ENCODE measurements around the gene IFT80.
"Not testable (repeated sequence)": the region's sequence is repeated elsewhere in the genome, so short reads cannot be mapped to it uniquely, and the experiment has no call there.

IFT80 gene

GRCh38 chr3:160321821-160322220 lies 77.2 kb downstream of the IFT80 start:
- H3K27ac ChIP-seq (ENCODE audit: low read depth, low read length): not testable (repeated sequence)

GRCh38 chr3:160319322-160319721 lies 79.7 kb downstream of the IFT80 start:
- H3K4me1 ChIP-seq (ENCODE audit: control insufficient read depth in 1 of 2, insufficient read depth in 2 of 2, low read length in 2 of 2): no peaks in the 10 kb centered on the region
- no peak overlapping the region for H3K27ac ChIP-seq (ENCODE audit: low read depth, low read length)
- peaks cover 0 to 4% of the 10 kb centered on the region in 2 donors for H3K36me3 ChIP-seq (ENCODE audit: control insufficient read depth in 1 of 2, insufficient read depth in 2 of 2, low read length in 2 of 2)
- H3K9ac ChIP-seq (ENCODE audit: low read depth in 1 of 2, low read length in 2 of 2): no peak overlapping the region
- H3K4me3 ChIP-seq (ENCODE audit: low read depth in 1 of 2, low read length in 2 of 2): no peak overlapping the region
- no peaks in the 10 kb centered on the region for H3K9me3 ChIP-seq (ENCODE audit: control insufficient read depth in 1 of 2, low read length in 2 of 2)
- H3K27me3 ChIP-seq (ENCODE audit: control insufficient read depth in 1 of 2, insufficient read depth in 2 of 2, low read length in 2 of 2): no peaks in the 10 kb centered on the region

More at GRCh38 chr3:160321821-160322220, 77.2 kb downstream of the IFT80 start:
- not testable (repeated sequence) for H3K4me1 ChIP-seq (ENCODE audit: control insufficient read depth in 1 of 2, insufficient read depth in 2 of 2, low read length in 2 of 2); H3K4me3 ChIP-seq (ENCODE audit: low read depth in 1 of 2, low read length in 2 of 2); H3K36me3 ChIP-seq (ENCODE audit: control insufficient read depth in 1 of 2, insufficient read depth in 2 of 2, low read length in 2 of 2); H3K9me3 ChIP-seq (ENCODE audit: control insufficient read depth in 1 of 2, low read length in 2 of 2); H3K9ac ChIP-seq (ENCODE audit: low read depth in 1 of 2, low read length in 2 of 2); H3K27me3 ChIP-seq (ENCODE audit: control insufficient read depth in 1 of 2, insufficient read depth in 2 of 2, low read length in 2 of 2)

GRCh38 chr3:160314995-160315394 lies 84.0 kb downstream of the IFT80 start:
- H3K9me3 ChIP-seq (ENCODE audit: control insufficient read depth in 1 of 2, low read length in 2 of 2): no peaks in the 10 kb centered on the region
- no peak overlapping the region for H3K4me3 ChIP-seq (ENCODE audit: low read depth in 1 of 2, low read length in 2 of 2)
- H3K27ac ChIP-seq (ENCODE audit: low read depth, low read length): no peak overlapping the region
- no peak overlapping the region for H3K9ac ChIP-seq (ENCODE audit: low read depth in 1 of 2, low read length in 2 of 2)
- peaks cover 0 to 4% of the 10 kb centered on the region in 2 donors for H3K36me3 ChIP-seq (ENCODE audit: control insufficient read depth in 1 of 2, insufficient read depth in 2 of 2, low read length in 2 of 2)
- no peaks in the 10 kb centered on the region for H3K4me1 ChIP-seq (ENCODE audit: control insufficient read depth in 1 of 2, insufficient read depth in 2 of 2, low read length in 2 of 2)
- H3K27me3 ChIP-seq (ENCODE audit: control insufficient read depth in 1 of 2, insufficient read depth in 2 of 2, low read length in 2 of 2): no peaks in the 10 kb centered on the region

- H3K4me3 ChIP-seq (ENCODE audit: low read depth in 1 of 2, low read length in 2 of 2): no peak overlapping the region
- no peak overlapping the region for H3K9ac ChIP-seq (ENCODE audit: low read depth in 1 of 2, low read length in 2 of 2)
- H3K27me3 ChIP-seq (ENCODE audit: control insufficient read depth in 1 of 2, insufficient read depth in 2 of 2, low read length in 2 of 2): no peaks in the 10 kb centered on the region
- H3K4me1 ChIP-seq (ENCODE audit: control insufficient read depth in 1 of 2, insufficient read depth in 2 of 2, low read length in 2 of 2): no peaks in the 10 kb centered on the region
- H3K36me3 ChIP-seq (ENCODE audit: control insufficient read depth in 1 of 2, insufficient read depth in 2 of 2, low read length in 2 of 2): peaks cover 2 to 4% of the 10 kb centered on the region in 2 donors
- H3K9me3 ChIP-seq (ENCODE audit: control insufficient read depth in 1 of 2, low read length in 2 of 2): no peaks in the 10 kb centered on the region
- no peak overlapping the region for H3K27ac ChIP-seq (ENCODE audit: low read depth, low read length)
These were observed 86.9 kb downstream of the IFT80 start for GRCh38 chr3:160312014-160312624.

GRCh38 chr3:160302806-160303205 lies 96.2 kb downstream of the IFT80 start:
- Histone ChIP-seq H3K4me1 (ENCODE audit: control insufficient read depth in 1 of 2, insufficient read depth in 2 of 2, low read length in 2 of 2) (no peaks in the 10 kb centered on the region), H3K36me3 (ENCODE audit: control insufficient read depth in 1 of 2, insufficient read depth in 2 of 2, low read length in 2 of 2) (peaks cover 0 to 5% of the 10 kb centered on the region in 2 donors), H3K9me3 (ENCODE audit: control insufficient read depth in 1 of 2, low read length in 2 of 2) (no peaks in the 10 kb centered on the region), H3K9ac (ENCODE audit: low read depth in 1 of 2, low read length in 2 of 2) (no peak overlapping the region), H3K27ac (ENCODE audit: low read depth, low read length) (no peak overlapping the region), H3K27me3 (ENCODE audit: control insufficient read depth in 1 of 2, insufficient read depth in 2 of 2, low read length in 2 of 2) (no peaks in the 10 kb centered on the region), H3K4me3 (ENCODE audit: low read depth in 1 of 2, low read length in 2 of 2) (no peak overlapping the region)

GRCh38 chr3:160296591-160296990 lies 102.4 kb downstream of the IFT80 start:
- no peak overlapping the region for H3K9ac ChIP-seq (ENCODE audit: low read depth in 1 of 2, low read length in 2 of 2)
- H3K27ac ChIP-seq (ENCODE audit: low read depth, low read length): no peak overlapping the region
- no peak overlapping the region for H3K4me3 ChIP-seq (ENCODE audit: low read depth in 1 of 2, low read length in 2 of 2)
- peaks cover 0 to 2% of the 10 kb centered on the region in 2 donors for H3K36me3 ChIP-seq (ENCODE audit: control insufficient read depth in 1 of 2, insufficient read depth in 2 of 2, low read length in 2 of 2)
- no peaks in the 10 kb centered on the region for H3K9me3 ChIP-seq (ENCODE audit: control insufficient read depth in 1 of 2, low read length in 2 of 2)
- no peaks in the 10 kb centered on the region for H3K4me1 ChIP-seq (ENCODE audit: control insufficient read depth in 1 of 2, insufficient read depth in 2 of 2, low read length in 2 of 2)
- H3K27me3 ChIP-seq (ENCODE audit: control insufficient read depth in 1 of 2, insufficient read depth in 2 of 2, low read length in 2 of 2): no peaks in the 10 kb centered on the region

GRCh38 chr3:160291909-160292299 lies 107.1 kb downstream of the IFT80 start:
- H3K36me3 ChIP-seq (ENCODE audit: control insufficient read depth in 1 of 2, insufficient read depth in 2 of 2, low read length in 2 of 2): no peaks in the 10 kb centered on the region
- no peak overlapping the region for H3K9ac ChIP-seq (ENCODE audit: low read depth in 1 of 2, low read length in 2 of 2)
- H3K4me1 ChIP-seq (ENCODE audit: control insufficient read depth in 1 of 2, insufficient read depth in 2 of 2, low read length in 2 of 2): no peaks in the 10 kb centered on the region
- no peaks in the 10 kb centered on the region for H3K27me3 ChIP-seq (ENCODE audit: control insufficient read depth in 1 of 2, insufficient read depth in 2 of 2, low read length in 2 of 2)
- no peak overlapping the region for H3K27ac ChIP-seq (ENCODE audit: low read depth, low read length)
- H3K9me3 ChIP-seq (ENCODE audit: control insufficient read depth in 1 of 2, low read length in 2 of 2): no peaks in the 10 kb centered on the region
- no peak overlapping the region for H3K4me3 ChIP-seq (ENCODE audit: low read depth in 1 of 2, low read length in 2 of 2)

GRCh38 chr3:160291290-160291908 lies 107.6 kb downstream of the IFT80 start:
- Histone ChIP-seq H3K36me3 (ENCODE audit: control insufficient read depth in 1 of 2, insufficient read depth in 2 of 2, low read length in 2 of 2) (no peaks in the 10 kb centered on the region), H3K9me3 (ENCODE audit: control insufficient read depth in 1 of 2, low read length in 2 of 2) (no peaks in the 10 kb centered on the region), H3K4me1 (ENCODE audit: control insufficient read depth in 1 of 2, insufficient read depth in 2 of 2, low read length in 2 of 2) (no peaks in the 10 kb centered on the region), H3K27ac (ENCODE audit: low read depth, low read length) (no peak overlapping the region), H3K4me3 (ENCODE audit: low read depth in 1 of 2, low read length in 2 of 2) (no peak overlapping the region), H3K27me3 (ENCODE audit: control insufficient read depth in 1 of 2, insufficient read depth in 2 of 2, low read length in 2 of 2) (no peaks in the 10 kb centered on the region), H3K9ac (ENCODE audit: low read depth in 1 of 2, low read length in 2 of 2) (no peak overlapping the region)

- Histone ChIP-seq H3K9me3 (ENCODE audit: control insufficient read depth in 1 of 2, low read length in 2 of 2) (no peaks in the 10 kb centered on the region), H3K4me1 (ENCODE audit: control insufficient read depth in 1 of 2, insufficient read depth in 2 of 2, low read length in 2 of 2) (no peaks in the 10 kb centered on the region), H3K27me3 (ENCODE audit: control insufficient read depth in 1 of 2, insufficient read depth in 2 of 2, low read length in 2 of 2) (no peaks in the 10 kb centered on the region), H3K4me3 (ENCODE audit: low read depth in 1 of 2, low read length in 2 of 2) (no peak overlapping the region), H3K36me3 (ENCODE audit: control insufficient read depth in 1 of 2, insufficient read depth in 2 of 2, low read length in 2 of 2) (no peaks in the 10 kb centered on the region), H3K27ac (ENCODE audit: low read depth, low read length) (no peak overlapping the region), H3K9ac (ENCODE audit: low read depth in 1 of 2, low read length in 2 of 2) (no peak overlapping the region)
These were observed 111.4 kb downstream of the IFT80 start for GRCh38 chr3:160287666-160288065.

- Histone ChIP-seq H3K36me3 (ENCODE audit: control insufficient read depth in 1 of 2, insufficient read depth in 2 of 2, low read length in 2 of 2) (no peaks in the 10 kb centered on the region), H3K9ac (ENCODE audit: low read depth in 1 of 2, low read length in 2 of 2) (no peak overlapping the region), H3K4me3 (ENCODE audit: low read depth in 1 of 2, low read length in 2 of 2) (no peak overlapping the region), H3K27ac (ENCODE audit: low read depth, low read length) (no peak overlapping the region), H3K4me1 (ENCODE audit: control insufficient read depth in 1 of 2, insufficient read depth in 2 of 2, low read length in 2 of 2) (no peaks in the 10 kb centered on the region), H3K27me3 (ENCODE audit: control insufficient read depth in 1 of 2, insufficient read depth in 2 of 2, low read length in 2 of 2) (no peaks in the 10 kb centered on the region), H3K9me3 (ENCODE audit: control insufficient read depth in 1 of 2, low read length in 2 of 2) (no peaks in the 10 kb centered on the region)
These were observed 112.8 kb downstream of the IFT80 start for GRCh38 chr3:160286231-160286630.
